TTC549 (cell line): ENCODE data around the gene TLE5.
"Not testable (repeated sequence)": the region's sequence is repeated elsewhere in the genome, so short reads cannot be mapped to it uniquely, and the experiment has no call there.

Experiments used
- FAIRE-seq: peaks from 2 replicates; lab custom pipeline; 2012; peaks lifted over from hg19 to GRCh38; lab: Jason Lieb, UNC

The TLE5 gene

DNA sequence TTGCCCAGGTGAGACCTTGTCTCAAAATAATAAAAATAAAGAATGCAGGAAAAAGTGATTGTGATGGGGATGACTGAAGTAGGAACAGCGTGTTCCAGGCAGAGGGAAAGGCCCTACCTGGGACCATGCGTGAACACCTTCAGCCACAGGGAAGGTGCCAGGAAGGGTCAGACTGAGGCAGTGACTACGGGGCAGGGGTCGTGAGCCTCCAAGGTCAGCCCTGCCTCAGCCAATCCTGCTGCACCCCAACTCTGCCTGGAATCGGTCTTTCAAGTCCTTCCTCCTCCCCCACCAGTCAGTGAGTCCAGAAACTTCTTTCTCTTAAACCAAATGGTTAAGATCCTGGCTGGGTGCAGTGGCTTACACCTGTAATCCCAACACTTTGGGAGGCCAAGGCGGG lies 17.1 kb downstream of the TLE5 start:
- no peak for FAIRE-seq

DNA sequence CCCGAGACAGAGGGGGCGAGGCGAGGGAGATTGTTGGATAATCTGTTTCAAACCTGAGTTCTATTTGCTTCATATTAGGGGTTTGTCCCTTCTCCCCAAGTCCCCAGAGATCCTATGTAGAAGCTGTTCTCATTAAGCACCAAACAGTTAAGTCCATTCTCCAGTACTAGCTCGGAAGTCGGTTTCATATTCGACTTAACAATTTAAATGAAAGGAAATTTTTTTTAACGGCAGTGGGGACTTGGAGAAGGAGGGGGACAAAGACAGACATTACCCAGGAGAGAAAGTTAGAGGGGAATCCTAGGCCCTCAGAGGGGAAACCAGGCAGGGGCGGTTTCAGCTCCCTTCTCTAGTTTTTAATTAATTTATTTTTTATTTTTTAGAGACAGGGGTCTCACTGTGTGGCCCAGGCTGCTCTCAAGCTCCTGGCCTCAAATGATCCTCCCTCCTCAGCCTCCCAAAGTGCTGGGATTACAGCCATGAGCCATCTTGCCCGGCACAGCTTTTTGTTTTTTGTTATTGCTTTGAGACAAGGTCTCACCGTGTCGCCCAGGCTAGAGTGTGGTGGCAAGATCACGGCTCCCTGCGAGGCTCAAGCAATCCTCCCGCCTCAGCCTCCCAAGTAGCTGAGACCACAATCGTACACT lies 19.6 kb downstream of the TLE5 start:
- FAIRE-seq: no peak

DNA sequence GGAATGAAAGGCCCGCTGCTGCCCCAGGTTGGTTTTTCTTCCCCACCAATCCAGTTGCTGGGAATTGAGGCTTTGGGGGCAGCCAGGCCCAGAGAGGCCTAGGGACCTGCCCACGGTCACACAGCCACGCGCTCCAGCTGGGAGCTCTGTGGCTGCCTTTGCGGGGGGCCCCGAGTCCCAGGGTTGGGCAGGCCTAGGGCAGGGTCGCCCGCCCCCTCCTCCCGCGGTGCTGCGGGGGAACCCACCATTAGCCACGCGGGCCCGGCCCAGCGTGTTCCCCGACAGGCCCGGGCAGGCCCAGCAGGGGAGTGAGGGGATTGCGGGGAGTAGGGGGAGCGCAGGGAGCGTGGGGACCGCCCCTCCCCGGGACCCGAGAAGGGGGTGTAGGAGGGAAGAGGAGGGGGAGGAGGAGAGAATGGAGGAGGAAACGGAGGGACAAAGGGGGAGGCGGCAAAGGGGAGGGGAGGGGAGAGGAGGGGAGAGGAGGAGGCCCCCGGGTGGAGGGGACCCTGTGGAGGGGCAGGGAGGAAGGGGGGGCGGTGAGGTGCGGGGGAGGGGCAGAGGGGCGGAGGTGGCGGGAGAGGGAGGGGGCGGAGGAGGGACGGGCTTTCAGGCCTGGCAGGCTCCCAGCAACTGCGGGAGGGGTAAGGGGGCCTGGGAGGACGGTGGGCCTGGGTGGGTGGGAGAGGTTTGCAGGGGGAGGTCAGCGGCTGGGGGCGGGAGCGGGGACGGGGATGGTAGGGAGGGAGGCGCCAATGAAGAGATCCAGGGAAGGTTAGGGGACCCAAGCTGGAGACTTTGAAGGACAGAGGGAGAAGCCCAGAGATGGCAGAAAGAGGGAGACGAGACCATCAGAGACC lies 20.3 kb downstream of the TLE5 start:
- FAIRE-seq: no peak

DNA sequence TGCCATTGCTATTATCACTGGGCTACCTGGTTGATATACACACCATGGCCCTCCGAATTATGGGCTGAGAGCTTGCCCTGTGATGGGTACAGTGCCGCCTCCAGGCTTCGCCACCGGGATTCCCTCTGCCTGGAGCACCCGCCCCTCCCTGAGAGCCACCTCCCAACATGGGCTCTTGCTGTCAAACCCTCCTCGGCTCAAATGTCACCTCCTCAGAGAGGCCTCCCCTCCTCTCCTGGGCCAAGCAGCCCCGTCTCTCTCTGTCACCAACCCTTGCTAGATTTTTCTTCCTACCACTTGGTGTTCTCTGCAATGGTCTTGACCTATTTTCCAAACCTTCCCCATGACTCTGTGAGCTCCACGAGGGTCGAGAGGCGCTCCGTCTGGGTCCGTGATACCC lies 21.0 kb downstream of the TLE5 start:
- no peak for FAIRE-seq

DNA sequence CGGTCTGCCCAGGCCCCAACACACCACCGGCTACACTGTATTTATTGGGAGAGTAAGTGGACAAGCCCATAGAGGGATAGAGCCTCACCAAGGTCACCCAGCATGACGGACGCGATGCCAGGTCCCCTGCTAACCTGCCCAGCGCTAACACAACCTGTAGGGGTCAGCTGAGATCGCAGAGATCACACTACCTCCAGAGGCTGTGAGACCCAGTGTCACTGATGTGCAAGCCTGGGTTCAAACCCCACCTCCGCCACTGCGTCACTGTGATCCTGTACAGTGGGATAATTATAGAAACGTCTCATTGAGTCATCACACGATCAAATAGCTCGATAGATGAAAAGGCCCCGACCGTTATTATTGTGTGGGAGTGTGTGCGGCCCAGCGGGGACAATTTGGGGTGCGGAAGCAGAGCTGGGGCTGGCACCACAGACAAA lies 22.6 kb downstream of the TLE5 start:
- FAIRE-seq: no peak

DNA sequence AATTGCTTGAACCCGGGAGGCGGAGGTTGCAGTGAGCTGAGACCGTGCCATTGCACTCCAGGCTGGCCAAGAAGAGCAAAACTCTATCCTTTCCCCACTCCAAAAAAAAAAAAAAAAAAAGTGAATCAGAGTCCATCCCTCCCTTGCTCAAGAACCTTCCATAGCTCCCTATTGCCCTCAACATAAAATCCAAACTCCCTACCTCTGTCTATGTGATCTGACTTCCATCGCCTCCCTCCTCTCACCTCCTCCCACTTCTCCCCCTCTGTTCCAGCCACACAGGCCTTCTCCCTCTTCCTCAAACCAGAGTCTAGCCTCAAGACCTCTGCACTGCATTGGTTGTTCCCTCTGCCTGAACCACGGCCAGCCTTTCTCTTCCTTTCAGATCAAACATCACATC lies 23.2 kb downstream of the TLE5 start:
- FAIRE-seq: no peak

DNA sequence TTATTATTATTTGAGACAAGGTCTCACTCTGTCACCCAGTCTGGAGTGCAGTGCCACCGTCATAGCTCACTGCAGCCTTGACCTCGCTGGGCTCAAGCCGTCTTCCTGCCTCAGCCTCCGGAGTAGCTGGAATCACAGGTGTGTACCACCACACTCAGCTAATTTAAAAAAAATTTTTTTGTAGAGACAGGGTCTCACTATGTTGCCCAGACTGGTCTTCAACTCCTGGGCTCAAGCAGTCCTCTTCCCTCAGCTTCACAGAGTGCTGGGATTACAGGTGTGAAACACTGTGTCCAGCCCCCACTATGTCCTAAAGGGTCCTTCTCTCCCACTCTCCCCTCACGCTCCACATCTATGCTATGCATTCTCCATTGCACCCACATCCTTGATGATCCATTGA lies 24.1 kb downstream of the TLE5 start:
- no peak for FAIRE-seq

DNA sequence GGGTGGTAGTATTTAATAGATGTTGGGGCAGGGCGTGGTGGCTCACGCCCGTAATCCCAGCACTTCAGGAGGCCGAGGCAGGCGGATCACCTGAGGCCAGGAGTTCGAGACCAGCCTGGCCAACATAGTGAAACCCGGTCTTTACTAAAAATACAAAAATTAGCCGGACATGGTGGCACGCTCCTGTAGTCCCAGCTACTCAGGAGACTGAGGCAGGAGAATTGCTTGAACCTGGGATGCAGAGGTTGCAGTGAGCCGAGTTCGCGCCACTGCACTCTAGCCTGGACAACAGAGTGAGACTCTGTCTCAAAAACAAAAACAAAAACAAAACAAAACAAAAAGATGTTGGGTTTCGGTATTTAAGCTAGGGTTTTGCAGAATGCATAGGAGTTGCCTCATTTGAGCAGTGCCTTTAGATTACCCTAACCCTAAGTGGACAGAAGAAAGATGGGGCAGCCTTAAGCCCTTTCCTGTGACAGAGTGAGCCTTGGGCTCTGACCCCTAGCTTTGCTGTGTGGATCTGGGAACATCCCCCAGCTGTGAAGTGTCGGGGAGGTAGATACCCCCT lies 25.2 kb downstream of the TLE5 start:
- not testable (repeated sequence) for FAIRE-seq

DNA sequence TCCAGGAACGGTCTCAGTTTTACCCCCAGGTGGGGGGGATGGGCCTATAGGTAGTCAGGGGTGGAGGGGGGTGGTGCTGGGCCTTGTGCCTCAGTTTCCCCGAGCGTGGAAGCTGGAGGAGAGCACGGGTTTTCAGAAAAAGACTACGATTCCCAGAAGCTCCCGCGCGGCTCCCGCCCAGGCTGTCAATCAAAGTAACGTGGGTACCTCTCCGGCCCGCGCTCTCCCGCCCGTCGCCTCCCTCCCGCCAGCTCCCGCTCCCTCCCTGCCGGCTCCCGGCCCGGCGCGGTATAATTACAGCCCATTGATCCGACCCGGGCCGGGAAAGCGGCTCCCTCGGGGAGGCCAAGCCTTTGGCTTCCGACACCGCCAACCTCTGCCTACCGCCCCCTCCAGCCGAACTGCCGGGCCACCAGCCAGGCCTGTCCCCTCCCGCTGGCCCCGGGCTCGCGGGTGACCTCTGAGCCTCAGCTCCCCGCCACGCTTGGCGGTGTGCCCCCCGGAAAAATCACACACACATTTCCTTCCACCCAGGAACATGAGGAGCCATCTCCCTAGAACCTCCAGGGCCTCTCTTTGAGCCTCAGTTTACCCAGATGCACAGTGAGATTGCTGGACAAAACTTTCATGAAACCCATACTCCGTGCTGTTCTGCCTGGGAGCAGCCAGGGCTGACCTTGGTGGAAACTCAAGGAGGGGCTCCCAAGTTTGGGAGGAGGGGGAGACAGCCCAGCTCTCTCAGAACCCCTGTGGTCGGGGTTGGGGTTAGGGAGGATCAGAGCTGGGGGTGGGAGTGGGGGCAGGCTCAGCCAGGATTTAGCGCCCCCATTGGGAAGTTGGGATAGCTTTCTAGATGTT lies 25.9 kb downstream of the TLE5 start:
- FAIRE-seq: no peak

DNA sequence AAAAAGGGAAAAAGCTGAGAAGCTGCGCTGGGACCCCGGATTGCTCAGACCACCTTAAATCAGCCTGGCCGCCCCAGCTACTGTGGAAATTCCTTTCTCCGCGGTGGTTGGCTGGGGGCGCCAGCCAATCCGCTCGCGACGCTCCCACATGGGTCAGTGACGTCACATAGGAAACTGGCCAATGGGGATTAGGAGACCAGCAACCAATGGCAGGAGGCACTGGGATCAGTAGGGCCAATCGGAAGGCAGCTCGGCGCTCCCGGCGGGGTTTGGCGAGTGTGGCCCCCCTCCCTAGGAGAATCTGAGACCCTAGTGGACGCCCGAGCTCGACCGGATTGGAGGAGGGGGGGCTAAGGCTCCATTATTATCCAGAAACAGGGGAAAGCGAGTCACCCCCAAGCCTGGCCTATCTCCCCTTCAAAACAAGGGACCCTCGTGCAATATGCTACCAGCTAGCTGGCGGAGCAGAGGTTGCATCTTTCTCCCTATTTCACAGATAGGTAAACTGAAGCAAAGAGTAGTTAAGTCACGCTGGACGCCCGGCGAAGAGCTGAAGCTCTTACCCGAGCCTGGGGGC lies 26.7 kb downstream of the TLE5 start:
- FAIRE-seq: peak; percentile 95

DNA sequence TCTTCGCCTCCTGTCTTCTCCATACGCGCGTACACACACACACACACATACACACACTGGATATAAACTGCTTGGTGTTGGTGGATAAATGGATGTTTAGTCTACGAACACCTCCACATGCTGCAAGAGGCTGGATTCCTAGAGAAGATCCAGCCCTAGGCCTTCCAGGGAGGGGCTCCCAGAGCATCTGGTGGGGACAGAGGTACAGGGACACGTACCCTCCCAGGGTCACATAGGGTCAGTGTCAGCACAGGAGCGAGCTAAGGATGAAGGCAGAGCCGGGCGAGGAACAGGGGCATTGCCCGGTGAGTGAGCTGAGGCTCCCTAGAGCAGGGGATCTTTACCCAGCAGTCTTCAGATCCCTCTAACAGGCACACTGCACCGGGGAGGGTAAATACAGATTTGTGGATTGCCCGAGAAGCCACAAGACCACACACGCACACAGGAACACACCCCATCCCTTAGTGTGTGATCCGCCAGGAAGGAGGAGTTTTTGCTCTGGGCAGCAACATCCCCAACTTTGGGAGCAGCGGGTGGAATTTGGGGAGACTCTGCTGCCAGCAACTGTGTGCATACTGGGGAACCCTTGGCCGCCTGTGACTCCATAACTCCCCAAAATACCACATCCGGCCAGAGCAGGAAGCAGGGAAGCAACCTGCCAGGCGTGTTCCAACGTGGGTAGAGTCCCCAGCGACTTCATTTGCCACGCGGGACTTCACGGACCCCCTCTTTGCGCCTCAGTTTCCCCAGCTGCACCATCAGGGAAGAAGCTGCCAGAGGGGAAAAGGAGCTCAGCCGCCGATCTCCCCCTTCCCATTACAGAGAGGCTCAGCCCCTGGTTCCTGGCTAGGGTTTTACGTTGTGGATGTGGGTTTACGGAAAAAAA lies 27.4 kb downstream of the TLE5 start:
- no peak for FAIRE-seq

DNA sequence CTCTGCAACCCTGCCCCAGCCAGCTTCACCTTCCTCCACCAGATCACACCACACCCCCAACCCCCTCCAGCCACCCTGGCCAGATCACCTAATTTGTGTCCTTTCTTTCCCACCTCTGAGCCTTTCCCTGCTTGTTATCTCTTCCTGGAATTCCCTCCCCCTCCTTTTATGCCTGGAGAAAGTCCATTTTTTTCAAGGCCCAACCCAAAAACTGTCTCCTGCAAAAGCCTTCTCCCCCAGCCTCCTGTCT lies 28.0 kb downstream of the TLE5 start:
- FAIRE-seq: no peak

DNA sequence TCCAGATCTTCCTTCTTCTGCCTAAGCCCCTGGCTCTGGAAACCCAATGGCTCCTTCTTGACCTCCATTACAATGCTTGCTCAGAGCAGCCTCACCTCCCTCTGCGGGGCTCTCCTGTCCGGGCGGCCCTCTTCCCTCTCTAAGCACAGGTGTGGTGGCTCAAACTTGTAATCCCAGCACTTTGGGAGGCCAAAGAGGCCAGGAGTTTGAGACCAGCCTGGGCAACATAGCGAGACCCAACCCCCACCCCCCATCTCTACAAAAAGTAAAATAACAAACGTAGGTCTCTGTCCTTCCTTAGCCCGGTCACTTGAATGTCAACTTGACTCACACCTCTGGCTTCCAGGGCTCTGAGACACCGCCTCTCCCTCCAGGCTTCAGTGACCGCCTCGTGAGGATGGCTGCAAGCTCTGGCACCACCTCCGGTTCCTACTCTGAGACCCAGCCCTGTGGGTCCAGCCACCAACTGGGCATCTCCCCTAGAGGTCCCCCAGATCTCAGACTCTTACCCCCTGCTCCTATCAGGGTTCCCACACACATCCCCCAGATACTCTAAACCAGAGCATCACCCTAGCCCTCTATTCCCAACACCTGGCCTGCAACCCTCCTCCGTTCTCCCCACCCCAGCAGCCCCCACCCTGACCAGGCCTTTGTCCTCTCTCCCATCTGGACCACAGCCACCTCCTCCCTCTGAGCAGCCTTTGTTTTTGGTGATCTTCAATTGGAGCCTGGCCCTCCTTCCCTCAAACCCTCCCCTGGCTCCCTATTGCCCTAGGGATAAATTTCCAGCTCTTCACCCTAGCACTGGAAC lies 28.5 kb downstream of the TLE5 start:
- FAIRE-seq: no peak

DNA sequence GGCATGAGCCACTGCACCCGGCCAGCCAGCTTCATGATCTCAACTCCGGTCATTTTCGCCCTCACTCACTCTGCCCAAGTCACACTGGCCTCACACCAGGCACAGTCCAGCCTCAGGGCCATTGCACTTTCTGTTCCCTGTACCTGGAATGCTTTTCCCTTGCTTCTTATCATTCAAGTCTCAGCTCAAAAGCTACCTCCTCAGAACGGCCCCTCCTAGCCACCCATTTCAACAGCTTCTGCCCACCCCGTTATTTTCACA lies 30.8 kb downstream of the TLE5 start:
- no peak for FAIRE-seq

DNA sequence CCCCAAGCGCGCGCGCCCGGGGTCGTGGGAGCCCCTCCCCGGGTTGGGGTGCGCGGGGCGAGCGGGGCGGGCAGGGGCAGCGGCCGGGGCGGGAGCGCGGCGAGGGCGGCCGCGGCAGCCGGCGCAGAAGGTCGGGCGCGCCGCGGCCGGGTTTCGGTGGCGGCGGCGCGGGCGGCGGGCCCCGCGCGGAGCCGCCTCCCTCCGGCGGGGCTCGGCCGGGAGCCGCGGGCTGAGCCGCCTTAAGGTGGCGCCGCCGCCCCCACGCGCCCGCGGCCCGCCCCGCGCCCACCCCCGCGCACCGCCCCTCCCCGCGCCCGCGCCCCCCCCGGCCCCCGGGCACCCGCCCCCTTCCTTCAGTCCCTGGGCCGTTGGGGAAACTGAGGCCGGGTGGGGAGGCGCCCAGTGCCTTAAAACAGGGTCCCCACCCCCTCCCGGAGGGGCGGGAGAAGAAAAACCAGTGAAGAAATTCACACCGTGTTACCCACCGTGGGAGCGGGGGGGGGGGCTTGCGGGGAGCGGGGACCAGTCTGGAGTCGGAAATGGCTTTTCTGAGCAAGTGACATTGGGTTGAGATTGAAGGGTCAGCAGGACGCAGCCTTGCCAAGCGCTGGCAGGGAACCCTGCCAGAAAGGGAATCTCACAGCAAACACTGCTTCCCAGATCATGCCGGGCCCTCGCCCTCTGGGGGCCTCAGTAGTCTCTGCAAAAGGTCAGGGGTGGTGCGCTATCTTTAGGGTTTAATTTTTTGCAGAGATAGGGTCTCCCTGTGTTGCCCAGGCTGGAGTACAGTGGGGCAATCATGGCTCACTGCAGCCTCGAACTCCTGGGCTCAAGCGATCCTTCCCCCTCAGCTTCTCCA lies 33.0 kb downstream of the TLE5 start, which contains the start of gene TLE2:
TSS of gene TLE2 (minus strand) at position 216 of the 859 bp plus-strand sequence. CDS start 376 bp downstream, outside the sequence.
- no peak for FAIRE-seq

DNA sequence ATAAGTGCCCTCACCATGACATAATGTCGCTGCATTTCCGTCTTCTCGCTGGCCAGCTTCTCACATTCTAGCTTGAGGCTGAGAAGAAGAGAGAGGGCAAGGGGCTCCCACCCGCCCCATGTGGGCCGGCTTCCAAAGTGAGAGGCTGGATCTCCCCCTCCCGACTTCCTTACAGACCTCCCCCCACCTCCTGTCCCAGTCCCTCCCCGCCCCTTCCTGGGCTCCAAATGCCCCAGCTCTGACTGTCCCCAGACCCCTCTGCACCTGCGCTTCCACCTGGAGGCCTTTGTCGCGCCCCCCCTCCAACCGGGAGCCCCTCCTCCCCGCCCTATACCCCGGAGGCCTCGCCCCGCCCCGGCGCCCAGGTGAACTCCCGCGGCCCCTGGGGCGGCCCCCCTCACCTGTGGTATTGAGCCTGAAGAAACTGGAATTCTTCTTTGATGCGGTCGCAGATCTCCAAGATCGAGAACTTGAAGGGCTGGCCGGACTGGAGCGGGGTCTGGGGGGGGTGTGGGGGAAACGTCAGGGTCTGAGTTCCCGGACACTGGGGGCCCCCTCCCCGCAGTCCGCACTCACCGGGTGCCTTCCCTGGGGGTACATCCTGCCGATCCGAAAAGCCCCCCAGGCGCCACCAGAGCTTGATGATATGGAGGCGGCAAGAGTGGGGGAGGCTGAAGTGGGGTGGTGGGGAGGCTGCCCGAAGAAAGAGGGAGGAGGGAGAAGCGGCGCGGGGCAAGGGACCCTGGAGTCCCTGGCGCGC lies 33.8 kb downstream of the TLE5 start:
- no peak for FAIRE-seq

DNA sequence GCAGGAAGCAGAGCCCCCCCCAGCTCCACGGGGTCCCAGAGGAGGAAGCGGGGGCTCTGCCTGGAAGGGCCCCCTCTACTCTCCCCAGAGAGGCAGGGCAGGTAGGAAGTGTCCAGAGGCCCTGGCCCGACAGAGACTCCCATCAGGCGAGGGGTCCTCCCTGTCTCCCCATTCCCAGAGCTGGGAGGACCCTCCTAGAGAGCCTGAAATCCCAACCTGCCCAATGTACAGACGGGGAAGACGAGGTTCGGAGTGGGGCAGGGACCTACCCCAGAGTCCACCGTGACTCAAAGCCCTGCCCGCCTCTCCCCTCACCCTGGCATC lies 34.4 kb downstream of the TLE5 start:
- no peak for FAIRE-seq

DNA sequence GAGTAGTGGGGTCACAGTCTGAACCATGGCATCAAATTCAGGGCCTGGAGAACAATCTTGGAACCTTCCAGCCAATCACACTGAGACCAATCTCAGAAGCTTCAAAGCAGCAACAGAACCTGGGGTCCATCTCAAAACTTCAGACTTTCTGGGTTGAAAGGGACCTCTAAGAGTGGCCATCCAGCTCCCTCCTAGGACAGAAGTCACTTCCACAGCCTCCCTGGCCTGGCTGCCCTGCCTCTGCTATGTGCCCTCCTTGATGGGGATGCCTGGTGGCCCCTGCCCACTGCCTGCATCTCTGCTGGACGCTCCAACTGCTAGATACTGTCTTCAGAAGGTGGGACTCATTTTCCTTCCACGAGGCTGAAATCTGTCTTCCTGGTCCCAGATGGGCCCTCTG lies 35.0 kb downstream of the TLE5 start:
- no peak for FAIRE-seq

DNA sequence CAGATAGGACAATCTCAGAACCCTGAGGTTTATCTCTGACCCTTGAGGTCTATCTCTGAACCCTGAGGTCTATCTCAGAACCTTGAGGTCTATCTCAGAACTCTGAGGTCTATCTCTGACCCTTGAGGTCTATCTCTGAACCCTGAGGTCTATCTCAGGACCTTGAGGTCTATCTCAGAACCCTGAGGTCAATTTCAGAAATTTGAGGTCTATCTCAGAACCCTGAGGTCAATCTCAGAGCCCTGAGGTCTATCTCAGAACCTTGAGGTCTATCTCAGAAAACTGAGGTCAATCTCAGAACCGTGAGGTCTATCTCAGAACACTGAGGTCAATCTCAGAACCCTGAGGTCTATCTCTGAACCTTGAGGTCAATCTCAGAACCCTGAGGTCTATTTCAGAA lies 35.5 kb downstream of the TLE5 start:
- no peak for FAIRE-seq
